ENCODE measurements around the gene SSR1. TPM values are rescaled to one million over a fixed set of nuclear protein-coding genes. Genes with fewer than 3 reads are reported as not detected.

SSR1 gene
- total and polyA plus RNA-seq, 2 of the 13 experiments (the other 11 are each of a cell fraction or from before 2014, with no cell fraction given), result 203 to 243 TPM

GRCh38 chr6:7316658-7317533 lies 3.9 kb upstream of the SSR1 start (continued):
- TF ChIP-seq, protein P1, sequence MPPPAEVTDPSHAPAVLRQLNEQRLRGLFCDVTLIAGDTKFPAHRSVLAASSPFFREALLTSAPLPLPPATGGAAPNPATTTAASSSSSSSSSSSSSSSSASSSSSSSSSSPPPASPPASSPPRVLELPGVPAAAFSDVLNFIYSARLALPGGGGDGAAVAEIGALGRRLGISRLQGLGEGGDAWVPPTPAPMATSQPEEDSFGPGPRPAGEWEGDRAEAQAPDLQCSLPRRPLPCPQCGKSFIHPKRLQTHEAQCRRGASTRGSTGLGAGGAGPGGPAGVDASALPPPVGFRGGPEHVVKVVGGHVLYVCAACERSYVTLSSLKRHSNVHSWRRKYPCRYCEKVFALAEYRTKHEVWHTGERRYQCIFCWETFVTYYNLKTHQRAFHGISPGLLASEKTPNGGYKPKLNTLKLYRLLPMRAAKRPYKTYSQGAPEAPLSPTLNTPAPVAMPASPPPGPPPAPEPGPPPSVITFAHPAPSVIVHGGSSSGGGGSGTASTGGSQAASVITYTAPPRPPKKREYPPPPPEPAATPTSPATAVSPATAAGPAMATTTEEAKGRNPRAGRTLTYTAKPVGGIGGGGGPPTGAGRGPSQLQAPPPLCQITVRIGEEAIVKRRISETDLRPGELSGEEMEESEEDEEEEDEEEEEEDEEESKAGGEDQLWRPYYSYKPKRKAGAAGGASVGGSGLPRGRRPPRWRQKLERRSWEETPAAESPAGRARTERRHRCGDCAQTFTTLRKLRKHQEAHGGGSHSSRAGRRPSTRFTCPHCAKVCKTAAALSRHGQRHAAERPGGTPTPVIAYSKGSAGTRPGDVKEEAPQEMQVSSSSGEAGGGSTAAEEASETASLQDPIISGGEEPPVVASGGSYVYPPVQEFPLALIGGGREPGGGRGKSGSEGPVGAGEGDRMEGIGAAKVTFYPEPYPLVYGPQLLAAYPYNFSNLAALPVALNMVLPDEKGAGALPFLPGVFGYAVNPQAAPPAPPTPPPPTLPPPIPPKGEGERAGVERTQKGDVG (CRISPR knock-in tag; IDR thresholded peaks at IDR 0.05; ENCODE audit: borderline replicate concordance), result 0 out of 2 replicates have a peak, but pooled peaks have one; percentile 26
- TF ChIP-seq MAFK (conservative IDR thresholded peaks at IDR 0.05 in 1 of 2, IDR thresholded peaks at IDR 0.05 in 1 of 2; ENCODE audit: low read length in 2 of 2), result peak; percentile 63 to 75

DNA sequence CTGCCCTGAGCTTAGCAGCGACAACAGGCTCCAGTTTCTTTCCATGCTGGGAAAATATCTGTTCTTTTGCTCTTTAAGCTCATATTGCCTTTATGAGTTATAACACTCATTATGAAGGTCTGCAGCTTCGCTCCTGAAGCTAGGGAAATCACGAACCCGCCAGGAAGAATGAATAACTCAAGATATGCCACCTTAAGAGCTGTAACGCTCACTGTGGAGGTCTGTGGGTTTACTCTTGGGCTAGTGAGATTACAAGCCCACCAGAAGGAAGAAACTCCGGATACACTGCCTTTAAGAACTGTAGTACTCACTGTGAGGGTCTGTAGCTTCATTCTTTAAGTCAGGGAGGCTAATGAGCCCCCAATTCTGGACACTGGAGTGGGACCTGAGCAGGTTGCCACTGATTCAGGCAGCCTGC lies 3.0 kb upstream of the SSR1 start:
- Histone ChIP-seq H3K27me3 (ENCODE audit: control insufficient read depth in 1 of 2, insufficient read depth in 2 of 2, low read length in 2 of 2) (no peaks in the 10 kb centered on the region; a peak in 1 of 5 replicates), H3K27ac (ENCODE audit: extremely low read length, insufficient read depth, low read length) (peak overlapping the region; percentile 65), H3K9ac (ENCODE audit: insufficient read depth, low read depth, low read length) (peak overlapping the region; percentile 42; the same call in 1 of the 2 replicates), H3K4me2 (ENCODE audit: low read depth, low read length) (peak overlapping the region; percentile 31), H3K9me3 (ENCODE audit: low read length) (no peaks in the 10 kb centered on the region), H3K79me2 (ENCODE audit: insufficient read depth, low read length) (peaks cover 21% of the 10 kb centered on the region), H4K20me1 (ENCODE audit: insufficient read depth, low read length) (peaks cover 4% of the 10 kb centered on the region; the same call in 1 of the 2 replicates), H2AFZ (ENCODE audit: low read length) (peak overlapping the region; percentile 20), H3K4me1 (ENCODE audit: insufficient read depth, low read length) (peaks cover 46% of the 10 kb centered on the region), H3K4me3 (replicated peaks in 1 of 3; ENCODE audit: insufficient read depth in 1 of 3, low read depth in 2 of 3, low read length in 3 of 3) (no peak overlapping the region), H3K36me3 (replicated peaks in 1 of 2; ENCODE audit: control insufficient read depth in 1 of 2, insufficient read depth in 2 of 2, low read length in 2 of 2) (no peaks in the 10 kb centered on the region)
- in situ Hi-C loops (cut with HindIII; ENCODE audit: extremely low pct_ligation_motif_present, low pct_unique_long_range_greater_than_20kb), result no loop called here
- no peak for ATAC-seq
- TF ChIP-seq POLR2AphosphoS5 (IDR thresholded peaks at IDR 0.05; ENCODE audit: low read depth, low read length) (peak; percentile 58), ZBTB46 (CRISPR knock-in tag; IDR thresholded peaks at IDR 0.05; ENCODE audit: borderline replicate concordance) (no peak), POLR2A (IDR thresholded peaks at IDR 0.05; ENCODE audit: insufficient read depth in 1 of 2, low read depth in 2 of 2, low read length in 2 of 2) (peak; percentile 34 to 50; a peak in 3 of 4 replicates), AGO1 (IDR thresholded peaks at IDR 0.05; ENCODE audit: low read depth, low read length, poor library complexity, severe bottlenecking) (no peak)
- WGBS (ENCODE audit: low lambda C conversion rate), result 69% methylated on average over 6 of the region's 6 CpGs
- POLR2A ChIA-PET, result interaction anchor here (0.8 to 4.3 kb wide), 12 partner anchors 9 to 245 kb away, joined by 3 to 39 read pairs (median 5); partner anchors contain the start of genes CAGE1 and RIOK1
- BruUV-seq (replicated peaks), result no TSS peak
- CTCF ChIA-PET (ENCODE audit: low intra/inter-chr PET ratio, low total read pairs), result no interaction called here
- intact Hi-C loops (cut with micrococcal nuclease; ENCODE audit: unreplicated experiment), result no loop called here
- no peak for FAIRE-seq
- no peak for DNase-seq (ENCODE audit: low spot score)
